A673 (cell line): ENCODE data around the gene LIPJ. TPM values are rescaled to one million over a fixed set of nuclear protein-coding genes. Genes with fewer than 3 reads are reported as not detected.

ENCODE experiments used
- BruUV-seq: library from RNA; stranded (reverse); fragments of 400-500 nt; replicated peaks from 2 replicates; lab custom pipeline; 2021; lab: Mats Ljungman, UMichigan
- CTCF ChIA-PET: fragments of 300-600 bp; sonication (Branson Sonifier 250); formaldehyde crosslinking; loops from one replicate; lab custom pipeline; 2022; ENCODE audit warnings: antibody characterized with exemption; lab: Charles Lee
- POLR2A ChIA-PET: fragments of 300-600 bp; sonication (Branson Sonifier 250); formaldehyde crosslinking; loops from one replicate; lab custom pipeline; 2022; ENCODE audit warnings: antibody characterized with exemption; ENCODE audit not compliant: low non-redundant PET; lab: Charles Lee
- DNase-seq: peaks from one replicate; pipeline ENCODE4 v3.0.0-alpha.2; 2015; ENCODE audit warnings: low spot score
- H3K27ac ChIP-seq: fragments of 200-600 bp; sonication (generic); 2 replicates; pipeline ENCODE4 v1.5.1; 2016; ENCODE audit warnings: mixed run types, low read depth, mild to moderate bottlenecking, mixed read lengths, antibody characterized with exemption, low read length; ENCODE audit not compliant: poor library complexity, severe bottlenecking
- H3K27me3 ChIP-seq: fragments of 200-600 bp; sonication (generic); replicated peaks from 2 replicates; pipeline ENCODE4 v1.6.1; 2017; ENCODE audit warnings: mixed run types, low read depth, mild to moderate bottlenecking, mixed read lengths, antibody characterized with exemption, low read length; ENCODE audit not compliant: insufficient read depth, poor library complexity
- H3K36me3 ChIP-seq: fragments of 200-600 bp; sonication (generic); 2 replicates; pipeline ENCODE4 v1.6.1; 2016; ENCODE audit warnings: mixed run types, mild to moderate bottlenecking, mixed read lengths, antibody characterized with exemption, low read length; ENCODE audit not compliant: insufficient read depth, poor library complexity, severe bottlenecking
- H3K4me1 ChIP-seq: fragments of 200-600 bp; sonication (generic); 2 replicates; pipeline ENCODE4 v1.6.1; 2017; ENCODE audit warnings: mixed run types, mild to moderate bottlenecking, mixed read lengths, antibody characterized with exemption, low read length; ENCODE audit not compliant: insufficient read depth, poor library complexity, severe bottlenecking
- H3K4me3 ChIP-seq: fragments of 200-600 bp; sonication (generic); 2 replicates; pipeline ENCODE4 v1.5.1; 2016; ENCODE audit warnings: low read depth, mixed run types, mild to moderate bottlenecking, mixed read lengths, low read length; ENCODE audit not compliant: poor library complexity, severe bottlenecking
- H3K9me3 ChIP-seq: fragments of 200-600 bp; sonication (generic); 2 replicates; pipeline ENCODE4 v1.6.1; 2016; ENCODE audit warnings: mixed run types, low read depth, mild to moderate bottlenecking, mixed read lengths, antibody characterized with exemption, low read length; ENCODE audit not compliant: poor library complexity, severe bottlenecking
- CTCF ChIP-seq: fragments of 300-800, 200-600 bp; sonication (generic); conservative IDR thresholded peaks from 2 replicates; pipeline ENCODE4 v1.5.1; 2017; ENCODE audit warnings: low read depth, mild to moderate bottlenecking, antibody characterized with exemption, low read length, moderate library complexity, mixed read lengths
- EZH2 ChIP-seq: fragments of 200-600 bp; sonication (generic); IDR thresholded peaks from 2 replicates; pipeline ENCODE4 v1.6.1; 2017; ENCODE audit warnings: borderline replicate concordance, low read depth, mild to moderate bottlenecking, mixed read lengths, antibody characterized with exemption, low read length; ENCODE audit not compliant: poor library complexity, severe bottlenecking
- intact Hi-C: fragments of 100-400 bp; cut with micrococcal nuclease; formaldehyde crosslinking; loops from one replicate; pipeline ENCODE4 v1.10.0; 2022; ENCODE audit not compliant: unreplicated experiment
- total RNA-seq: library from RNA; stranded (reverse); gene quantifications from 2 replicates; pipeline ENCODE4 v1.2.3, GENCODE V29; 2021

The LIPJ gene
- total RNA-seq, 1 experiment from 2014 or later = 0.11 TPM

GRCh38 chr10:88544140-88544870 lies 42.3 kb upstream of the LIPJ start:
- no peaks in the 10 kb centered on the region for H3K36me3 ChIP-seq
- H3K4me3 ChIP-seq = no peak overlapping the region
- H3K27me3 ChIP-seq = no peaks in the 10 kb centered on the region
- no TSS peak for BruUV-seq
- CTCF ChIA-PET = no interaction called here
- no peak for DNase-seq
- H3K27ac ChIP-seq = no peak overlapping the region
- POLR2A ChIA-PET = no interaction called here
- TF ChIP-seq CTCF (no peak), EZH2 (no peak)
- no peaks in the 10 kb centered on the region for H3K4me1 ChIP-seq
- H3K9me3 ChIP-seq = no peaks in the 10 kb centered on the region
- intact Hi-C loops = no loop called here

- Histone ChIP-seq H3K27me3 (no peaks in the 10 kb centered on the region), H3K4me1 (no peaks in the 10 kb centered on the region), H3K27ac (no peak overlapping the region), H3K9me3 (no peaks in the 10 kb centered on the region), H3K4me3 (no peak overlapping the region), H3K36me3 (no peaks in the 10 kb centered on the region)
- POLR2A ChIA-PET = no interaction called here
- CTCF ChIA-PET = no interaction called here
- TF ChIP-seq EZH2 = no peak
- no peak for TF ChIP-seq CTCF
- no peak for DNase-seq
- BruUV-seq = no TSS peak
- intact Hi-C loops = no loop called here
Measured at GRCh38 chr10:88545359-88545758, 41.2 kb upstream of the LIPJ start.

- Histone ChIP-seq H3K36me3 (no peaks in the 10 kb centered on the region), H3K9me3 (no peaks in the 10 kb centered on the region), H3K27ac (no peak overlapping the region), H3K4me1 (no peaks in the 10 kb centered on the region), H3K27me3 (no peaks in the 10 kb centered on the region), H3K4me3 (no peak overlapping the region)
- TF ChIP-seq EZH2 (no peak), CTCF (no peak)
- intact Hi-C loops = no loop called here
- CTCF ChIA-PET = no interaction called here
- POLR2A ChIA-PET = no interaction called here
- no peak for DNase-seq
- BruUV-seq = no TSS peak
Measured at GRCh38 chr10:88546497-88546896, 40.1 kb upstream of the LIPJ start.
